Nephron (organoid): ENCODE results near the gene LIMS2.

ENCODE experiments used
- H3K27ac Mint-ChIP-seq, 3 experiments: 2 replicates each; pipeline ENCODE4 v1.8.0; 2020; ENCODE audit warnings: mixed read lengths in 3 of 3, mild to moderate bottlenecking in 2 of 3, moderate library complexity in 1 of 3
- H3K27me3 Mint-ChIP-seq: 2 replicates; pipeline ENCODE4 v1.8.0; 2021; ENCODE audit warnings: low read depth, mild to moderate bottlenecking, moderate library complexity, mixed read lengths
- H3K36me3 Mint-ChIP-seq: 2 replicates; pipeline ENCODE4 v1.8.0; 2020; ENCODE audit warnings: low read depth, mixed read lengths
- H3K4me1 Mint-ChIP-seq: 2 replicates; pipeline ENCODE4 v1.8.0; 2020; ENCODE audit warnings: mixed read lengths
- H3K4me3 Mint-ChIP-seq, 3 experiments: 2 replicates each; pipeline ENCODE4 v1.8.0; 2020; ENCODE audit warnings: mild to moderate bottlenecking in 3 of 3, mixed read lengths in 3 of 3, moderate library complexity in 2 of 3
- H3K9me3 Mint-ChIP-seq: 2 replicates; pipeline ENCODE4 v1.8.0; 2020; ENCODE audit warnings: mixed read lengths
- CTCF ChIP-seq, 3 experiments: fragments of 200-600 bp; sonication (generic); IDR thresholded peaks; one replicate each; pipeline ENCODE4 v1.5.0; 2021; ENCODE audit warnings: antibody characterized with exemption in 3 of 3; ENCODE audit not compliant: unreplicated experiment in 3 of 3

Gene LIMS2

GRCh38 chr2:127593228-127594115 lies 81.9 kb downstream of the LIMS2 start:
- no peak for TF ChIP-seq CTCF (IDR thresholded peaks at IDR 0.05; ENCODE audit: unreplicated experiment in 3 of 3)
- no peak overlapping the region for H3K4me3 Mint-ChIP-seq
- no peak overlapping the region for H3K27ac Mint-ChIP-seq
- peaks cover 5% of the 10 kb centered on the region for H3K36me3 Mint-ChIP-seq
- peaks cover 3% of the 10 kb centered on the region for H3K9me3 Mint-ChIP-seq
- H3K27me3 Mint-ChIP-seq, result peaks cover 5% of the 10 kb centered on the region
- no peaks in the 10 kb centered on the region for H3K4me1 Mint-ChIP-seq

- peaks cover 5% of the 10 kb centered on the region for H3K36me3 Mint-ChIP-seq
- no peak overlapping the region for H3K27ac Mint-ChIP-seq
- no peaks in the 10 kb centered on the region for H3K4me1 Mint-ChIP-seq
- no peak overlapping the region for H3K4me3 Mint-ChIP-seq
- TF ChIP-seq CTCF (IDR thresholded peaks at IDR 0.05; ENCODE audit: unreplicated experiment in 3 of 3), result no peak
- H3K9me3 Mint-ChIP-seq, result no peaks in the 10 kb centered on the region
- H3K27me3 Mint-ChIP-seq, result peaks cover 5% of the 10 kb centered on the region
Observed at GRCh38 chr2:127592761-127593227, 82.5 kb downstream of the LIMS2 start.

- Mint-ChIP-seq H3K4me3 (no peak overlapping the region), H3K36me3 (peaks cover 5% of the 10 kb centered on the region), H3K27ac (no peak overlapping the region), H3K27me3 (peaks cover 8% of the 10 kb centered on the region), H3K4me1 (no peaks in the 10 kb centered on the region), H3K9me3 (no peaks in the 10 kb centered on the region)
- TF ChIP-seq CTCF (IDR thresholded peaks at IDR 0.05; ENCODE audit: unreplicated experiment in 3 of 3), result peak; percentile 64 to 80 (median 69)
Observed at GRCh38 chr2:127591221-127591923, 84.0 kb downstream of the LIMS2 start.

- H3K36me3 Mint-ChIP-seq, result peaks cover 2% of the 10 kb centered on the region
- no peak for TF ChIP-seq CTCF (IDR thresholded peaks at IDR 0.05; ENCODE audit: unreplicated experiment in 3 of 3)
- no peak overlapping the region for H3K4me3 Mint-ChIP-seq
- no peaks in the 10 kb centered on the region for H3K4me1 Mint-ChIP-seq
- H3K9me3 Mint-ChIP-seq, result no peaks in the 10 kb centered on the region
- no peak overlapping the region for H3K27ac Mint-ChIP-seq
- H3K27me3 Mint-ChIP-seq, result peaks cover 13% of the 10 kb centered on the region
Observed at GRCh38 chr2:127590386-127591190, 84.7 kb downstream of the LIMS2 start.

- Mint-ChIP-seq H3K4me3 (no peak overlapping the region), H3K27ac (no peak overlapping the region), H3K27me3 (peaks cover 13% of the 10 kb centered on the region), H3K36me3 (no peaks in the 10 kb centered on the region), H3K9me3 (no peaks in the 10 kb centered on the region), H3K4me1 (no peaks in the 10 kb centered on the region)
- TF ChIP-seq CTCF (IDR thresholded peaks at IDR 0.05; ENCODE audit: unreplicated experiment in 3 of 3), result no peak
Observed at GRCh38 chr2:127589841-127590240, 85.5 kb downstream of the LIMS2 start.
